ENCODE data around the gene SCAPER. TPM values are rescaled to one million over a fixed set of nuclear protein-coding genes. Genes with fewer than 3 reads are reported as not detected.

SCAPER gene
- polyA plus RNA-seq, 1 donor from 2014 or later, result 77.1 TPM

- TF ChIP-seq CTCF (IDR thresholded peaks at IDR 0.05; ENCODE audit: poor library complexity, severe bottlenecking), result no peak
These were observed 593.8 kb downstream of the SCAPER start, which contains the start of gene ETFA (continued) for GRCh38 chr15:76311100-76311953.

GRCh38 chr15:76310475-76311099 lies 594.6 kb downstream of the SCAPER start:
- H3K9me2 ChIP-seq (ENCODE audit: insufficient read depth, low read length), result no peaks in the 10 kb centered on the region
- peak overlapping the region; percentile 84 for H3K4me3 ChIP-seq (ENCODE audit: low read length)
- H3K79me2 ChIP-seq (replicated peaks; ENCODE audit: insufficient read depth, low read length), result peaks cover 41% of the 10 kb centered on the region
- H3K27me3 ChIP-seq (ENCODE audit: insufficient read depth, low read depth, low read length), result no peaks in the 10 kb centered on the region
- H3K4me2 ChIP-seq (ENCODE audit: low read length), result peak overlapping the region; percentile 86
- H3K36me3 ChIP-seq (ENCODE audit: insufficient read depth, low read length), result no peaks in the 10 kb centered on the region
- H3K9ac ChIP-seq (ENCODE audit: low read length), result peak overlapping the region; percentile 75
- no peak for TF ChIP-seq TAF1 (IDR thresholded peaks at IDR 0.05; ENCODE audit: low read depth)
- no peak for TF ChIP-seq EP300 (conservative IDR thresholded peaks at IDR 0.05; ENCODE audit: poor library complexity, severe bottlenecking)
- no peak for TF ChIP-seq CTCF (IDR thresholded peaks at IDR 0.05; ENCODE audit: poor library complexity, severe bottlenecking)
- TF ChIP-seq EZH2 (IDR thresholded peaks at IDR 0.05; ENCODE audit: borderline replicate concordance, insufficient read depth, low read length, poor library complexity, severe bottlenecking), result no peak
- no peak for TF ChIP-seq SMC3 (conservative IDR thresholded peaks at IDR 0.05; ENCODE audit: poor library complexity)
- TF ChIP-seq RAD21 (conservative IDR thresholded peaks at IDR 0.05), result no peak
- no peak for TF ChIP-seq POLR2AphosphoS5 (IDR thresholded peaks at IDR 0.05)
- TF ChIP-seq MXI1 (conservative IDR thresholded peaks at IDR 0.05; ENCODE audit: poor library complexity, severe bottlenecking), result no peak
- TF ChIP-seq REST (IDR thresholded peaks at IDR 0.05; ENCODE audit: borderline replicate concordance), result no peak
- peak overlapping the region; percentile 85 for H2AFZ ChIP-seq (ENCODE audit: low read depth, low read length)
- H3K27ac ChIP-seq (ENCODE audit: low read length), result peak overlapping the region; percentile 20
- no peaks in the 10 kb centered on the region for H3F3A ChIP-seq (ENCODE audit: insufficient read depth, low read length, poor library complexity, severe bottlenecking)
- H3K9me3 ChIP-seq (ENCODE audit: low read length), result no peaks in the 10 kb centered on the region
- H4K20me1 ChIP-seq (ENCODE audit: insufficient read depth), result no peaks in the 10 kb centered on the region
